Measurements from ENCODE around the gene RPL36AL.

GRCh38 chr14:49653508-49653907 is 33.1 kb upstream of the RPL36AL start:
- no peak for TF ChIP-seq POLR2AphosphoS5 (IDR thresholded peaks at IDR 0.05)
- TF ChIP-seq POLR2A (IDR thresholded peaks at IDR 0.05) = no peak
- TF ChIP-seq, protein P1, sequence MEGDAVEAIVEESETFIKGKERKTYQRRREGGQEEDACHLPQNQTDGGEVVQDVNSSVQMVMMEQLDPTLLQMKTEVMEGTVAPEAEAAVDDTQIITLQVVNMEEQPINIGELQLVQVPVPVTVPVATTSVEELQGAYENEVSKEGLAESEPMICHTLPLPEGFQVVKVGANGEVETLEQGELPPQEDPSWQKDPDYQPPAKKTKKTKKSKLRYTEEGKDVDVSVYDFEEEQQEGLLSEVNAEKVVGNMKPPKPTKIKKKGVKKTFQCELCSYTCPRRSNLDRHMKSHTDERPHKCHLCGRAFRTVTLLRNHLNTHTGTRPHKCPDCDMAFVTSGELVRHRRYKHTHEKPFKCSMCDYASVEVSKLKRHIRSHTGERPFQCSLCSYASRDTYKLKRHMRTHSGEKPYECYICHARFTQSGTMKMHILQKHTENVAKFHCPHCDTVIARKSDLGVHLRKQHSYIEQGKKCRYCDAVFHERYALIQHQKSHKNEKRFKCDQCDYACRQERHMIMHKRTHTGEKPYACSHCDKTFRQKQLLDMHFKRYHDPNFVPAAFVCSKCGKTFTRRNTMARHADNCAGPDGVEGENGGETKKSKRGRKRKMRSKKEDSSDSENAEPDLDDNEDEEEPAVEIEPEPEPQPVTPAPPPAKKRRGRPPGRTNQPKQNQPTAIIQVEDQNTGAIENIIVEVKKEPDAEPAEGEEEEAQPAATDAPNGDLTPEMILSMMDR (IDR thresholded peaks at IDR 0.05) = no peak
